Body of pancreas (tissue), 4 donors: ENCODE results near the gene FLOT1.

Source experiments
- CTCF ChIP-seq, 7 experiments: fragments of 450-650 bp in 4 of 7; fragments of 200-600 bp in 3 of 7; sonication (generic) in 3 of 7; IDR thresholded peaks; one replicate each; pipeline ENCODE4 v1.5.1; 2016 to 2019; ENCODE audit warnings: antibody characterized with exemption in 7 of 7
- POLR2A ChIP-seq, 3 donors: fragments of 450-650 bp; IDR thresholded peaks; one replicate each; pipeline ENCODE4 v1.6.1; 2016; ENCODE audit warnings: antibody characterized with exemption in 3 of 3, mild to moderate bottlenecking in 2 of 3

GRCh38 chr6:30743099-30744053, 889 bp upstream of the FLOT1 start:
- TF ChIP-seq CTCF (IDR thresholded peaks at IDR 0.05) (no peak), POLR2A (IDR thresholded peaks at IDR 0.05) (peak in 1 of 3 donors; percentile 22)
